Stimulated activated CD4-positive, alpha-beta T cell treated with anti-CD3 and anti-CD28 coated beads, Interleukin-12 subunit alpha, Interleukin-12 subunit beta, amount 100 ng/mL, for 4 hours (primary cell): ENCODE results near the gene CTRB2.

Experiments used
- DNase-seq: peaks from one replicate; pipeline ENCODE4 v3.0.0-alpha.2; 2020

The CTRB2 gene

DNA sequence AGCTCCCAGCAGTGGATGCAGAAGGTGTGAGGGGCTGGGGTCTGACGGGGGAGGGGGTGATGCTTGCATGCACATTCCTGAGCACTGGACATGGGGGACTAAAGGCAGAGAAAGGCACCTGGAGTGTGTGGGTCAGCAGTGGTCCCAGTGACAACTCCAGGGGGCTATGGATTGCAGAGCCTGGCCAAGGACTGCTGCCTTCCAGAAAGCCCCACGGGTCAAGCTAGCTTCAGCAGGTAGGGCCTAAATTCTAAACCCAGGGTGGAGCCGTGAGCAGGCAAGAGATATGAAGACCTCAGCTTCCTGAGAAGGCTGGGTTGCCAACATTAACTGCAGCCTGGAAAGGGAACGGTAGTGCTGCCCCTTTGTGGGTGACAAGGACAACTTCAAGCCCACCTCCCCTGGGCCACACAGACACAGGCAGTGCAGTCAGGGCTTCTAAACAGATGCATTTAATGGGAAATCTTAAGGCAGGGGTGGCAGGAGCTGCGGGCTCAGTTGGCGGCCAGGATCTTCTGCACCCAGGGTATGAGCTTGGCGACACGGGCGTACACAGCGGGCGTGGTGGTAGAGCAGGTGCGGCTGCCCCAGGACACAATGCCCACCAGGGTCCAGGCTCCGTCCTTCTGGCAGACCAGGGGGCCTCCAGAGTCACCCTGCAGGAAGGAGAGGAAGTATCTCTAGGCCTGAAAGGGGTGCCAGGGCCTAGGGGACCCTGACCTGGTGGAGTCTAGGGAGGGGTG lies 3.1 kb downstream of the CTRB2 start:
- DNase-seq = no peak

DNA sequence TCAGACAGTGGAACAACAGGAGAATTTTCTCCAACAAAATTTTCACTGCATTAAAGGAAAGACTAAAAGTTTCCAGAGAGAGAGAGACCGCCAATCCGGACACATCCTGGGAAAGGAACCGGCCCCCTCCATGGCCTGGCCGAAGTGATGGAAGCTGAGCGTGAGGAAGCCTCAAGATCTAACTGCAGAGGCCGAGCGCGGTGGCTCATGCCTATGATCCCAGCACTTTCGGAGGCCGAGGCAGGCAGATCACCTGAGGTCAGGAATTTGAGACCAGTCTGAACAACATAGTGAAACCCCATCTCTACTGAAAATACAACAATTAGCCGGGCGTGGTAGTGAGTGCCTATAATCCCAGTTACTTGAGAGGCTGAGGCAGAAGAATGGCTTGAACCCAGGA lies 3.9 kb downstream of the CTRB2 start:
- DNase-seq = no peak

DNA sequence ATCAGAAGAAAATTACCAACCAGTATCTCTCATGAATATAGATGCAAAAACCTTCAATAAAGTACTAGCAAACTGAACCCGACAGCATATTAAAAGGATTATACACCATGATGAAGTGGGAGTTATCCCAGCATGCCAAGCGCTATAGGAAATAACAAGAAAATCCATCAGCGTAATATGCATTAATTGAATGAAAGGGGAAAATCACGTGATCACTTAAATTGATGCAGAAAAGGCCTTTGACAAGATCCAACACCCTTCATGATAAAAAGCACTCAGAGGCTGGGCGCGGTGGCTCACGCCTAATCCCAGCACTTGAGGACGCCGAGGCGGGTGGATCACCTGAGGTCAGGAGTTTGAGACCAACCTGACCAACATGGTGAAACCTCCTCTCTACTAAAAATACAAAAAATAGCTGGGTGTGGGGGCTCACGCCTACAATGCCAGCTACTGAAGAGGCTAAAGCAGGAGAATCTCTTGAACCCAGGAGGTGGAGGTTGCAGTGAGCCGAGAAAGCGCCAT lies 4.8 kb downstream of the CTRB2 start:
- DNase-seq = no peak

DNA sequence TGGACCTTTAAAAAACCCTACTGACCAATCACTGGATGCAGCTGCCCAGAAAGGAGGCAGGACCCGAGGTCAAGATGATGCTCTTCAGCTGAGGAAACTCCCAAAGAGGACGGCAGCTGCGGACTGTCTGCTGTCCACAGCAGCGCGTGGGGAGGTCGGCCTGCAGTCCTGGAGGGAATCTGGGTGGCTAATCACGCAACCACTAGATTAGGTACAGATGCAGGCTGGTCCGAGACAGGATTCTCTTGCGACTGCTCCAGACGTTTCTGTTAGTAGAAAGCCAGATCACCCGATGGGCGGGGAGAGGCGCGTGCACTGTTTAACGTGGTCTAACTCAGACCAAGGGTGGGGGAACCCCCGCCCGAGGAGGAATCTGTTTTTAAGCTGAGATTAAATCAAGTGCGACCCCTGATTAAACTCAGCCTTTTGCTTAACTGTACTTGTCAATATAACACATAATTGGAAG lies 8.8 kb downstream of the CTRB2 start:
- DNase-seq = no peak

DNA sequence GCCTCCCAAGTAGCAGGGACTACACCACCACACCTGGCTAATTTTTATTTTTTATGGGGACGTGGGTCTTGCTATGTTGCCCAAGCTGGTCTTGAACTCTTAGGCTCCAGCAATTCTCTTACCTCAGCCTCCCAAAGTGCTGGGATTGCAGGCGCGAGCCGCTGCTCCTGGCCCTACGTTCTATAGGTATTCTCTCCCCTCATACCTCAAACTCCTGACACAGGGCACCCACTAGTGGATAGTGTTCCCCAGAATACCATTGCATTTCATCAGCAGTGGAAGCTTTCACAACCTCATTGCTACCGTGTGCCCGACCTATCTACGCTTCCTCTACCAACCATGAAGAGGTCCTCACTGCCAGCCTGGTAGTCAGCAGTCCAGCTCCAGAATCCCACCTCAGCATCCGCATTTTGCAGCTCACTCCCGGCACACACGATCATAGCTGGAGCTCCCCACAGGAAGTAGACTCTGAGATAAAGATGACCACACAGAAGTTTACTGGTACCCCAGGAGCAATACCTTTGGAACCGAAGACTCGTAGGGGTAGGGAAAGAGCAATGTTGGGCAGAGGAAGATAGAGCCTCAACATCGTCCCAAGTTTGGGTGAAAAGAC lies 9.3 kb downstream of the CTRB2 start:
- no peak for DNase-seq

DNA sequence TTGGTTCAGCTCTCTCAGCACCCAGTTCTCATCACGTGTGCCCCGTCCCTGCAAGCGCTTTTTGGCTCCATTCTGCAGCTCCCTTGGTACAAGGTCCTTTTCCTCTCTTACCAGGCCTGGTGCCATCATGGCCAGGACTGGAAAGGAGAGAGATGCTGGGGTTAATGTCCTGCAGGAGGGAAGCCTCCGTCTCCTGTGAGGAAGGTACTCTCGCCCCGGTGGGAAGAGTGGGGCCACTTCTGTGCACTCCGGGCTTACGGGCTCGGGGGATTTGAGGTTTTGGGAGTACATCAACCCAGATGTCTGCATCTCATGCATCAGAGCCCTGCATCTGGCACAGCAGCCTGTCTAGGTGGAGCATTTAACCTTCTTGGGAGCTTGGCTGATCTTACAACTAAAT lies 10.1 kb downstream of the CTRB2 start:
- no peak for DNase-seq

DNA sequence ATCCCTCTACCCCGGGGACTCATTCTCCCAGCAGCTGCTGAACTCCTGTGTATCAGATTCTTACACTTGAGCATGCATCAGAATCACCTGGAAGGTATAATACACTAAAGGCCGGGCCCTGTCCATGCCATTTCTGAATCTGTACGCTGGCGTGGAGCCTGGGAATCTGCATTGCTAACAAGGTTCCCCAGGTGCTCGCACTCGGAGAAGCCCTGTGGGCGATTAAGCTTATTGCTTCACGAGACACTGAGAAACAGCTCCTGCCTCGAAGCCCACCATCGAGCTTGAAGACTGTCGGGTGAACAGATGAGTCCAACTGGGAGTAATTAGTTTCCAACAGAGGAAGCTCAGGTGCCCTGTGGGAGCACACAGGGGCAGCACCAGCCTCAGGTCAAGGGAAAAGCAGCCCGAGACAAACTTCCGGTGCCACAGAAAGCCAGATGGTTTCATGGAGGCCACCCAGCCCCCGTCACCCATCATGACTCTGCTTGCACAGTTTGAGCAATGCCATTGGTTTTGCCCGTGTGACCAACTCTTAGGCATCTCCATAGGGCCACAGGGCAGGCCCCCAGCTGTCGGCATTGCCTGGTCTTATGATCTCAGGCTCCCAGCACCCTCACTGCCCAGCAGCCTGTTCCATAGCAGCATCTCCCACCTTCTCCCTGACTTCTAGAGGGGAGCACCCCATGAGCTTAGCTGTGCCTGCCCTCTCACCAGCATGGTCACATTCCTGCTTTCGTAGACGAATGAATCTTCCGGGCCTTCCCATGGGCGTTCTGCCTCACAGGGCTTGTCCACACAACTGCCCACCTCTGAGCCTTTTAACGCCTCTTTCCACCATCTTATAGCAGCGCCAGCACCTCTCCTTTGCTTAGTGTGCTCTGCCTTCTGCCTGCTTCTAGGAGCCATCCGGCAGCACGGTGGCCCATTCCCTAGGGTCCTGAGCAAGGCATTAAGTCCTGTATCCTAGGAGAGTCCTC lies 10.9 kb downstream of the CTRB2 start:
- DNase-seq = no peak

DNA sequence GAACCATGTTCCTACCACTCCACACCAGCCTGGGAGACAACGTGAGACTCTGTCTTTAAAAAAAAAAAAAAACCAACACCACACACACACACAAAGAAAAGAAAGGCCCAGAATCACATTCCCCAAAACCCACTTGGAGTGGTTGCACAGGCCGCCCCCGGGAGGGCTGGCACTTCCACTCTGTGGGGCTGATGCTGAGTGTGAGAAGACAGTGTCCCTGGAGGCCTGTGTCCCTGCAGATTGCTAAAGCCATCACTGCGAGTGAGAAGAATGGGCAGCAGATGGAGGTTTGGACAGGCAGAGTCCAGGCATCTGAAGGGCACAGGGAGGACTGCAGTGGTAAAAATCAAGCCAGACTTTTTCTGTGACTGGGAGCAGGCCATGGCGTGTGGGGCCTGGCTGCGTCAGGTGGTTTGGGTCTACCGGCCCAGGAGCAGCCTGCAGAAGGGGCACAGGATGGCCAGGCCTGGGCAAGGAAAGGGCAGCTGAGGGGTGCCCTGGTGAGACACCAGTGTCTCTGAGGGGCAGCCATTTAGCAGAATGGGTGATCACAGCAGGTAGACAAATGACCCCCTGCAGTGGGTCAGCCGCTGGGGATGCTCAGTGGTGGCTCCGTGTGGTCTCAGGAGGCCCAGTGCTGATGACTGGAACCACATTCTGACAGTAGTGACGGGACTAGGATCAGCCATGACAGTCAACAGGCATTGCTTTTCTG lies 13.1 kb downstream of the CTRB2 start:
- no peak for DNase-seq

DNA sequence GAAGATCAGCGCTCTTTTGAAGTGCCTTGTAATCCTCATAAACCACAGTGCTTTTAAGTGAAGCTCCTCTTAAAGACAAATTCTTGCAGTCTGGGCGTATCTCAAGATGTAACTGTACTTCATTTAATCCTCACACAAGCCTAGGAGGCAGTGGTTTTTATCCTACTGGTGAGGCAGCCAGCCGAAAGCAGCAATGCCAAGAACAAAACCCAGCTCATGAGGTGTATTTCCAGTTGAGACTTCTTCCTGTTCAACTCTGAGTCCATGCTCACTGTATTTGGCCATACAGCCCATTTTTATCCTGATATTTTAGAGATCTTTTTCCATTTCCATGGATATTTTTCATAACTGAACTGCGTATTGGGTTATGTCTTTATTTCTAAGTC lies 13.7 kb downstream of the CTRB2 start:
- DNase-seq = no peak

DNA sequence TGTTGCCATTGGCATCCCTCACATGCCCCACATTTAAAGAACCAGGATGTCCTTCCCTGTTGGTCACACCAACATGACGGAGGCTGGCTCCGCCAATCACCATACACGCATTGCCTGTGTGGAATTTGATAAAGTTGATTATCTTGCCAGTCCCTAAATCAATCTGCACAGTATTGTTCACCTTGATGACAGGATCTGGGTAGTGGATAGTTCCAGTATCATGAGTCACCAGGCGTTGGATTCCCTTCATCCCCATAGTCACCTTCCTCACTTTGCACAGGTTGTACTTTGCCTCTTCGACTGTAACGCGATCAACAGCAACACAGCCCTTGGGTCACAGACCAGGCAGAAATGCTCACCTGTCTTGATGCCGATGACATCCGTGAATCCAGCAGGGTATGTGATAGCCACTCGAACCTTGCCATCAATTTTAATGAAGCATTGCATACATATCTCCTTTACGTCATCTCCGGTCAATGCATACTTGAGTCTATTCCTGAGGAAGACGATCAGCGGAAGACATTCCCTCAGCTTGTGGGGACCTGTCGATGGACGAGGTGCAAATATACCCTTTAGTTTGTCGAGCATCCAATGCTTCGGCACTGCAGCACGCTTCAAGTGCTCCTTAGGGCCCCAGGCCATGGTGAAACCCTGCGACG lies 14.2 kb downstream of the CTRB2 start:
- no peak for DNase-seq

DNA sequence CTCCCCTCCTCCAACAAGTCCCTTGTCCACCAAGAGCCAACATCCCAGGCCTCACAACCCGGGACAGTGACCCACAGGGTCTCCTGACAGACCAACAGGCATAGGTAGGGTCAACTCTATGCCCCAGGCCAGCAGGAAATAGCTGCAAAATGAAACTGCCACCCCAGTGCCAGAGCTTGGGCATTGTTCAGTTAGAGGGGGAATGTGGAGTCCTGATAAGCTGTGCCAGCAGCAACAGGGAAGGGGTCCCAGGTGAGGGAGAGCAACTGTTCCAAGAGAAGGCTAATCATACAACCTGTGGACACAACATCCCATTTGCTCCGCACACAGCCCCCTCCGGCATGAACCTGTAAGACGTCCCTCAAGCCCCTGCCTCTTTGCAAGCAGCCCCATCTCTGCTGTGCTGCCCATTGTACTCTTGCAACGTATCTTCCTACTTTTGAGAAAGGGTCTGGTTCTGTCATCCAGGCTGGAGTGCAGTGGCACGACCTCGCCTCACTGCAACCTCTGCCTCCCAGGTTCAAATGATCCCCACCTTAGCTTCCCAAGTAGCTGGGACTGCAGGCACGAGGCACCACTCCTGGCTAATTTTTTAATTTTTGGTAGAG lies 17.2 kb downstream of the CTRB2 start:
- DNase-seq = no peak

DNA sequence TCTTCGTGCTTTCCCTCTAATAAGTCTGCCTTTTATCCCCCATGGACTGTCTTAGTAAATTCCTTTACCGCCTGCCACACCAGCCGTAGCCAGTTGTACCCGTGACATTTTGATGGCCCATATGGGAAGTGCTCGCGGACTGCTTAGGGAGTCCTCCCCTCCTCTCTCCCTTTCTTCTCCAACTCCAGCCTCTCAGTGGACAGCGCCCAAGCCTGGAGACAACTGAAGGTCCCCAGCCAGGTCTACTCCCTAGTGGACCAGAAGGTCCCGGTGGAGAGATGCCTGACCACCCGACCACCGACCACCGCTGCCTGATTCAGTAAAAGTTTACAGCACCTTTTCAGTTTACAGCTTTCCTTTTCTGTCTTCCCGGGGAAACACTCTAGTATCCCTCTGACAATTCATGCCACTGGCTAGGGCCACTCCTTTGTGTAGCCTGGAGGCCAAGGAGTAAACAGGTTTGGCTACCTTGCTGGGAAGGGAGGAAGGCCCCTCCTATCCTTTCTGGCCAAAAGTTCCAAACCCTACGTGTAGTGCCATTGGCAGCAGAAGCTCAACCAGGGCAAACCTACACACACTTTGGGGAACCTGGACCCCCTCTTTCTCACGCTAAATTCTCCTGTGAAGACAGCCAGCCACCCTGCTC lies 18.0 kb downstream of the CTRB2 start:
- no peak for DNase-seq

DNA sequence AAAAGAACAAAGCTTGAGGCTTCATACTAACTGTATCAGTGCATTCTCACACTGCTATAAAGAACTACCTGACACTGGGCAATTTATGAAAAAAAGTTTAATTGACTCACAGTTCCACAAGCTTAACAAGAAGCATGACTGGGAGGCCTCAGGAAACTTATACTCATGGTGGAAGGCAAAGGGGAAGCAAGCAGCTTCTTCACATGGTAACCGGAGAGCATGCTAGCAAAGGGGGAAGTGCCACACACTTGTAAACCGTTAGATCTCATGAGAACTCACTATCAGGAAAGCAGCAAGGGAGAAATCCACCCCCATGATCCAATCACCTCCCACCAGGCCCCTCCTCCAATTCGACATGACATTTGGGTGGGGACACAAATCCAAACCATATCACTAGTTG lies 25.3 kb downstream of the CTRB2 start:
- DNase-seq = no peak

DNA sequence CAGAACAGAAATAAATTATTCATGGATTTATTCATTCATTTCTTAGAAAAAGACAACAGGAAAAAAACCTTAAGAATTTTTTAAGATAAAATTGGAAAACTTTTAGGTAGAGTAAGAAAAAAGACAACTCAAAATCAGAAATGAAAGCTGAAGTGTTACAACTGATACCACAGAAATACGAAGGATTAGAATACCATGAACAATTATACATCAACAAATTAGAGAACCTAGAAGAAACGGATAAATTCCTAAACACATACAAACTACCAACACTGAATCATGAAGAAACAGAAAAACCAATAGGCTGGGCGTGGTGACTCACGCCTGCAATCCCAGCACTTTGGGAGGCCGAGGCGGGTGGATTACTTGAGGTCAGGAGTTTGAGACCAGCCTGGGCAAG lies 27.8 kb downstream of the CTRB2 start:
- DNase-seq = no peak

DNA sequence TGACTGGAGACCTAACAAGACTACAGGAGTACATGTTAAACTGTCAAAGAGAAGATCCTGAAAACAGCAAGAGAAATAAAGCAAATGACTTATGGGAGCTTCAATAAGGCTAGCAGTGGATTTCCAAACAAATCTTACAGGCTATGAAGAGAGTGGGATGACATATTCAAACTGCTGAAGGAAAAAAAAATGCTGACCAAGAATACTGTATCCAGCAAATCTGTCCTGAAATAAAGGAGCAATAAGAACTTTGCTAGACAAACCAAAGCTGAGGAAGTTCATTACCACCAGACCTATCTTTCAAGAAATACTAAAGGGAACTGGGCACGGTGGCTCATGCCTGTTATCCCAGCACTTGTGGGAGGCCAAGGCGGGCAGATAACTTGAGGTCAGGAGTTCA lies 30.0 kb downstream of the CTRB2 start:
- DNase-seq = no peak

DNA sequence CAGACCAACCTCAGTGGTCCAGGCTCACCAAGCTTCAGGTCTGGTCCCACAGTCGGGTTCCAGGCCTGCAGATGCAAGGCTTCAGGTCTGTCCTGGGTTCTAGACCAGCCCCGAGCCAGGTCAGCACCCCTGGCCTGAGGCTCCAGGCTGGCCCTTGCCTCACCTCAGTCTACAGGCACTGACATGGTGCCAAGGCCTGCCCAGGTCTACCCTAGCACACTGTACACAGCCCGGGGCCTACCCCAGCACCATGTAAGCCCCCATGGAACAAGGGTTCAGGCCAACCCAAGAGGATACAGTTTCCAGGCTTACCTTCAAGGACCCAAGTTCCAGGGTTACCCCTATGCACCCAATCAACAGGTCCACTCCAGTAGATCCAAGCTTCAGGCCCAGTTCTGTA lies 31.9 kb downstream of the CTRB2 start:
- DNase-seq = no peak

DNA sequence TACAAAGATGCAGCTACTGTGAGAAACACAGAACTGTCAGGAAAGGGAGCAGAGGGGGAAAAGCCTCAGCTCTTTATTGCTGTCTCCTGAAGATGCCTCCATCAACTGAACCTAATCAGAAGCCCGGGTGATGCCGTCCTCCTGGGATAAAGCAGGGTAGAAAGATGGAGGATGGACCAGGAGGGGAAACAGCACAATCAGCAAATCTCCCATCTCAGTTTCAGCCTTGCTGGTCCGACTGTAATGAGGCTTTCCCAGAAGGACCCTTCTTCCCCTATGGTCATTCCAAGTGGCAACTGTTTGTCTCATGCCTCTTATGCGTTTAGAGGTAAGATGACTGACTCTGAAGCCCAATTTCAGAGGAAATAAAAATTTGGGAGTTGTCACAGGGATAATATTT lies 34.4 kb downstream of the CTRB2 start:
- DNase-seq = no peak

DNA sequence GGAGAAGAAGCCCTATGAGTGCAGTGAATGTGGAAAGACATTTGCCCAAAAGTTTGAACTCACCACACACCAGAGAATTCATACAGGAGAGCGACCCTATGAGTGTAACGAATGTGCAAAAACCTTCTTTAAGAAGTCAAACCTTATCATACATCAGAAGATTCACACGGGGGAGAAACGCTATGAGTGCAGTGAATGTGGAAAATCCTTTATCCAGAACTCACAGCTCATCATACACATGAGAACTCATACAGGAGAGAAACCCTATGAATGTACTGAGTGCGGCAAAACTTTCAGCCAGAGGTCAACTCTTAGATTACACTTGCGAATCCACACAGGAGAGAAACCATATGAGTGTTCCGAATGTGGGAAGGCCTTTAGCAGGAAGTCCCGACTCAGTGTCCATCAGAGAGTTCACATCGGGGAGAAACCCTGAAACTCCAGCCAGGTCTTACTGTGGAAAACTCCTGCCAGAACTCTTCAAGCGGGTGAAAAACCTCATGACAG lies 37.0 kb downstream of the CTRB2 start:
- no peak for DNase-seq

DNA sequence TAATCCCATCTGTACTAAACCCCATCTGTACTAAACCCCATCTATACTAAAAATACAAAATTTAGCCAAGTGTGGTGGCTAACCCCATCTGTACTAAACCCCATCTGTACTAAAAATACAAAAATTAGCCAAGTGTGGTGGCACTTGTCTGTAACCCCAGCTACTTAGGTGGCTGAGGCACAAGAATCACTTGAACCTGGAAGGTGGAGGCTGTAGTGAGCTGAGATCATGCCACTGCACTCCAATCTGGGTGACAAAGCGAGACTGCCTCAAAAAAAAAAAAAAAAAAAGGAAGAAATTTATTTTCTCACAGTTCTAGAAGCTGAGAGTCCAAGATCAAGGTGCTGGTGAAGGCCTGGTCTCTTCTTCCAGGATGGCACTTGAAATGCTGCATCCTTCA lies 46.6 kb downstream of the CTRB2 start:
- DNase-seq = no peak
